ENCODE measurements around the gene EHD1. TPM values are rescaled to one million over a fixed set of nuclear protein-coding genes. Genes with fewer than 3 reads are reported as not detected.

Gene EHD1
- total RNA-seq, 1 donor from 2014 or later: 57.2 TPM

GRCh38 chr11:64869571-64870175 lies 8.7 kb downstream of the EHD1 start:
- peak overlapping the region; percentile 93 for H3K27ac Mint-ChIP-seq
- H3K27me3 Mint-ChIP-seq: no peaks in the 10 kb centered on the region
- H3K9me3 Mint-ChIP-seq (ENCODE audit: low read depth): no peaks in the 10 kb centered on the region
- H3K4me3 Mint-ChIP-seq (ENCODE audit: low read depth): no peak overlapping the region
- peak; percentile 66 for TF ChIP-seq CTCF (IDR thresholded peaks at IDR 0.05; ENCODE audit: unreplicated experiment)
- H3K4me1 Mint-ChIP-seq (ENCODE audit: low read depth): peaks cover 29% of the 10 kb centered on the region
- peak; percentile 36 for DNase-seq (ENCODE audit: low spot score, unreplicated experiment)
- H3K36me3 Mint-ChIP-seq (ENCODE audit: insufficient read depth): peaks cover 8% of the 10 kb centered on the region

DNA sequence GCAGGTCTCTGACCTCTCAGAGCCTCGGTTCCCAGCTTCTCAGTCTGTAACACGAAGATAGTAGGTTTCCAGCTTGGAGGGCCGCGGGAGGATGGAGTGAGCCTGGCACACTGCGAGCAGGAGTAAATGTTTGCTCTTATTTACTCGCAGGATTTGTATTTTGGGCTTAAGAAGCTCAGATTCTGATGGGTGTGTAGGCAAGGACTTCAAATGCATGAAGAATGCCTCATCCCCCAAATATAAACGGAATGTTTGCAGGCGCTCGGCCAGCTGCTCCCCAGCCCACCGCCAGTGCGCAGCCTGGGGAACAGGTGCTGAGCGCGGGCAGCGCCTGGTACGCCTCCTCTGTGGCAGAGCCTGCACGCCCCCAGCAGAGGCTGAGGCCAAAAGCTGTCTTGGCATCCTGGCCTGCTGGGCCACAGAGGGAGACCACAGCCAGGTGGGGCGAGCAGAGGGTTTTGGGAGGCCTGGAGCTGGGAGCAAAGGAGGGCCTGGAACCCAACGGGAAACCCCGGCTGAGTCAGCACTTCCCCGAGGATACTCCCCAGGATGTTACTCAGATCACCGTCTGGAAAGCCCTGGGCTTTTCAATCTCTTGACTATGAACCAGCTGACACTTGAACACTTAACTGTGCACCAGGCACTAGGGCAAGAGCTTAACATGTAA lies 9.4 kb downstream of the EHD1 start:
- no peaks in the 10 kb centered on the region for H3K9me3 Mint-ChIP-seq (ENCODE audit: low read depth)
- no peaks in the 10 kb centered on the region for H3K27me3 Mint-ChIP-seq
- peak overlapping the region; percentile 23 for H3K27ac Mint-ChIP-seq
- no peak for TF ChIP-seq CTCF (IDR thresholded peaks at IDR 0.05; ENCODE audit: unreplicated experiment)
- peaks cover 4% of the 10 kb centered on the region for H3K36me3 Mint-ChIP-seq (ENCODE audit: insufficient read depth)
- peaks cover 29% of the 10 kb centered on the region for H3K4me1 Mint-ChIP-seq (ENCODE audit: low read depth)
- DNase-seq (ENCODE audit: low spot score, unreplicated experiment): no peak
- no peak overlapping the region for H3K4me3 Mint-ChIP-seq (ENCODE audit: low read depth)

GRCh38 chr11:64867748-64868462 lies 10.5 kb downstream of the EHD1 start:
- Mint-ChIP-seq H3K4me1 (ENCODE audit: low read depth) (peaks cover 25% of the 10 kb centered on the region), H3K27ac (no peak overlapping the region)

DNA sequence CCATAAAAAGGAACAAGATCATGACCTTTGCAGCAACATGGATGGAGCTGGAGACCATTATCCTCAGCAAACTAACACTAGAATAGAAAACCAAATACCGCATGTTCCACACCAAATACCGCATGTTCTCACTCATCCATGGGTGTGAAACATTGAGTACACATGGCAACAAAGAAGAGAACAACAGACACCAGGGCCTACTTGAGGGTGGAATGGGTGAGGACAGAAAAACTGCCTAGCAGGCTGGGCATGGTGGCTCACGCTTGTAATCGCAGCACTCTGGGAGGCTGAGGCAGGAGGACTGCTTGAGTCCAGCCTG lies 12.3 kb downstream of the EHD1 start:
- peaks cover 14% of the 10 kb centered on the region for H3K4me1 Mint-ChIP-seq (ENCODE audit: low read depth)
- no peak overlapping the region for H3K4me3 Mint-ChIP-seq (ENCODE audit: low read depth)
- TF ChIP-seq CTCF (IDR thresholded peaks at IDR 0.05; ENCODE audit: unreplicated experiment): no peak
- peak overlapping the region; percentile 42 for H3K27ac Mint-ChIP-seq
- no peak for DNase-seq (ENCODE audit: low spot score, unreplicated experiment)
- no peaks in the 10 kb centered on the region for H3K27me3 Mint-ChIP-seq
- peaks cover 4% of the 10 kb centered on the region for H3K36me3 Mint-ChIP-seq (ENCODE audit: insufficient read depth)
- H3K9me3 Mint-ChIP-seq (ENCODE audit: low read depth): no peaks in the 10 kb centered on the region

More at GRCh38 chr11:64867748-64868462, 10.5 kb downstream of the EHD1 start:
- DNase-seq (ENCODE audit: low spot score, unreplicated experiment): no peak
- Mint-ChIP-seq H3K9me3 (ENCODE audit: low read depth) (no peaks in the 10 kb centered on the region), H3K27me3 (no peaks in the 10 kb centered on the region), H3K36me3 (ENCODE audit: insufficient read depth) (peaks cover 4% of the 10 kb centered on the region), H3K4me3 (ENCODE audit: low read depth) (no peak overlapping the region)
- no peak for TF ChIP-seq CTCF (IDR thresholded peaks at IDR 0.05; ENCODE audit: unreplicated experiment)

GRCh38 chr11:64865286-64866172 lies 12.9 kb downstream of the EHD1 start:
- TF ChIP-seq CTCF (IDR thresholded peaks at IDR 0.05; ENCODE audit: unreplicated experiment): no peak
- H3K36me3 Mint-ChIP-seq (ENCODE audit: insufficient read depth): peaks cover 4% of the 10 kb centered on the region
- H3K4me3 Mint-ChIP-seq (ENCODE audit: low read depth): no peak overlapping the region
- H3K4me1 Mint-ChIP-seq (ENCODE audit: low read depth): peaks cover 8% of the 10 kb centered on the region
- H3K27me3 Mint-ChIP-seq: no peaks in the 10 kb centered on the region
- DNase-seq (ENCODE audit: low spot score, unreplicated experiment): no peak
- H3K27ac Mint-ChIP-seq: no peak overlapping the region
- H3K9me3 Mint-ChIP-seq (ENCODE audit: low read depth): no peaks in the 10 kb centered on the region
